Lower leg skin (tissue), 3 donors: ENCODE data around the gene GTSE1.

Experiments
- POLR2A ChIP-seq, 2 donors: fragments of 450-650 bp; IDR thresholded peaks; one replicate each; pipeline ENCODE4 v1.6.1; 2016 to 2017; ENCODE audit warnings: antibody characterized with exemption in 2 of 2, mild to moderate bottlenecking in 1 of 2, moderate library complexity in 1 of 2
- TF ChIP-seq, protein P1 (sequence below), 3 donors: fragments of 450-650 bp; IDR thresholded peaks; one replicate each; pipeline ENCODE4 v1.5.1; 2016; ENCODE audit warnings: antibody characterized with exemption in 3 of 3, mild to moderate bottlenecking in 3 of 3, moderate library complexity in 2 of 3

DNA sequence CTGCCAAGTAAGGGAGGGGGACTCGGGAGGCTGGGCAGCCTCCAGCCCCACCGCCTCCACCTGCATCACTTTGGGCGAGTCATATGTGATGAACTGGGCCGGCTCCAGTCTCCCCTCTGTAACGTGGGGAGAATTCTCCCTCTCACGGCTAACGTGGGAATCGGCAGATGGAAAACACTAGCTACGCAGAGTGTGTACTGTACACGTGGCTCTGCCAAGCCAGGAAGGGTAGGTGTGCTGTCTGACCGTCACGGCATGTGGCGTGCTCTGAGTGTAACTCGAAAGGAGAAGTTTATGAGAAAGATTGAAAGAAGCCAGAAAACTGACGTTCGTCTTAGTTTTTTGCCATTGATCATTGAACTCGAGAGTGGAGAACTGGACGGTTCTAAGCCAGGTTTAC is 52.6 kb downstream of the GTSE1 start:
- TF ChIP-seq, protein P1, sequence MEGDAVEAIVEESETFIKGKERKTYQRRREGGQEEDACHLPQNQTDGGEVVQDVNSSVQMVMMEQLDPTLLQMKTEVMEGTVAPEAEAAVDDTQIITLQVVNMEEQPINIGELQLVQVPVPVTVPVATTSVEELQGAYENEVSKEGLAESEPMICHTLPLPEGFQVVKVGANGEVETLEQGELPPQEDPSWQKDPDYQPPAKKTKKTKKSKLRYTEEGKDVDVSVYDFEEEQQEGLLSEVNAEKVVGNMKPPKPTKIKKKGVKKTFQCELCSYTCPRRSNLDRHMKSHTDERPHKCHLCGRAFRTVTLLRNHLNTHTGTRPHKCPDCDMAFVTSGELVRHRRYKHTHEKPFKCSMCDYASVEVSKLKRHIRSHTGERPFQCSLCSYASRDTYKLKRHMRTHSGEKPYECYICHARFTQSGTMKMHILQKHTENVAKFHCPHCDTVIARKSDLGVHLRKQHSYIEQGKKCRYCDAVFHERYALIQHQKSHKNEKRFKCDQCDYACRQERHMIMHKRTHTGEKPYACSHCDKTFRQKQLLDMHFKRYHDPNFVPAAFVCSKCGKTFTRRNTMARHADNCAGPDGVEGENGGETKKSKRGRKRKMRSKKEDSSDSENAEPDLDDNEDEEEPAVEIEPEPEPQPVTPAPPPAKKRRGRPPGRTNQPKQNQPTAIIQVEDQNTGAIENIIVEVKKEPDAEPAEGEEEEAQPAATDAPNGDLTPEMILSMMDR (IDR thresholded peaks at IDR 0.05) = no peak
- TF ChIP-seq POLR2A (IDR thresholded peaks at IDR 0.05) = no peak
